ENCODE data around the gene LRRC36. TPM values are rescaled to one million over a fixed set of nuclear protein-coding genes. Genes with fewer than 3 reads are reported as not detected.

LRRC36 gene
- total and polyA plus RNA-seq, 9 of the 15 experiments (the other 6 are each of a cell fraction or from before 2014, with no cell fraction given), result 0.09 to 0.40 (median 0.17) TPM; not detected in 1

DNA sequence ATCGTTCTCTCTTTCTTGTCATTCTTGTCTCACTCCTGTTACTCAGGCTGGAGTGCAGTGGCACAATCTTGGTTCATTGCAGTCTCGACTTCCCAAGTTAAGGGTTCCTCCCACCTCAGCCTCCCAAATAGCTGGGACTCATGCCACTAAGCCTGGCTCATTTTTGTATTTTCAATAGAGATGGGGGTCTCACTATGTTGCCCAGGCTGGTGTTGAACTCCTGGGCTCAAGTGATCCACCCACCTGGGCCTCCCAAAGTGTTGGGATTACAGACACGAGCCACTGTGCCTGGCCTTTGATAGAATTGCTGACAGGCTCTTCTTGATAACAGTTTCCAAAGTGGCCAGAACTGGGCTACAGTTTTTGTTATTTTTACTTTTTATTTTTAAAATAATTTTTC is 34.4 kb downstream of the LRRC36 start (continued):
- TF ChIP-seq FOXP1 (CRISPR knock-in tag; IDR thresholded peaks at IDR 0.05) (no peak), CBX8 (IDR thresholded peaks at IDR 0.05; ENCODE audit: borderline replicate concordance, extremely low read depth, low read depth, low read length, poor library complexity, severe bottlenecking) (no peak), NFIX (CRISPR knock-in tag; IDR thresholded peaks at IDR 0.05; ENCODE audit: low read depth) (no peak), HOMEZ (CRISPR knock-in tag; IDR thresholded peaks at IDR 0.05) (no peak), U2AF2 (optimal IDR thresholded peaks at IDR 0.05; ENCODE audit: low read depth, low read length) (no peak), CEBPB (tag; IDR thresholded peaks at IDR 0.05) (no peak), ARID3B (CRISPR knock-in tag; IDR thresholded peaks at IDR 0.05; ENCODE audit: borderline replicate concordance) (no peak)

Data from K562 (cell line).